A549 (cell line): ENCODE results near the gene APOC1. TPM values are rescaled to one million over a fixed set of nuclear protein-coding genes. Genes with fewer than 3 reads are reported as not detected.
"Not testable (repeated sequence)": the region's sequence is repeated elsewhere in the genome, so short reads cannot be mapped to it uniquely, and the experiment has no call there.

Source experiments
- ATAC-seq, 2 experiments: fragments of 200-7000 bp in 1 of 2; fragments of >200 bp in 1 of 2; cut with Nextera tagmentation in 1 of 2; cut with Tn5 transposase in 1 of 2; 3 replicates each; pipeline versions ENCODE4 v1.8.0 to v1.9.1; 2018 to 2020; ENCODE audit warnings: mild to moderate bottlenecking in 1 of 2, moderate library complexity in 1 of 2
- CTCF ChIA-PET: fragments of 300-600 bp; sonication (Branson Sonifier 250); formaldehyde crosslinking; extraction: SDS; loops from one replicate; lab custom pipeline; 2021; ENCODE audit warnings: antibody characterized with exemption, inconsistent platforms; lab: Yijun Ruan, JAX
- POLR2A ChIA-PET: fragments of 350-600 bp; formaldehyde crosslinking; extraction: SDS; loops from one replicate; lab custom pipeline; 2021; ENCODE audit warnings: antibody characterized with exemption, inconsistent platforms; lab: Yijun Ruan, JAX
- DNase-seq, 2 experiments: peaks; one replicate each; pipeline versions ENCODE4 v3.0.0 to v3.0.0-alpha.2; 2011 to 2016; ENCODE audit warnings: low read depth in 1 of 2, low spot score in 1 of 2
- FAIRE-seq: peaks from 2 replicates; lab custom pipeline; 2011; peaks lifted over from hg19 to GRCh38; lab: Jason Lieb, UNC
- H3K27ac ChIP-seq, 2 experiments: fragments of >200 bp; sonication (Bioruptor Twin); formaldehyde crosslinking; 3 replicates each; pipeline ENCODE4 v1.5.1; 2016 to 2017
- H3K4me1 ChIP-seq: fragments of >200 bp; sonication (Bioruptor Twin); formaldehyde crosslinking; 3 replicates; pipeline ENCODE4 v1.6.1; 2016
- H3K4me2 ChIP-seq: fragments of >200 bp; sonication (Bioruptor Twin); formaldehyde crosslinking; 3 replicates; pipeline ENCODE4 v1.6.1; 2016
- H3K4me3 ChIP-seq: fragments of >200 bp; sonication (Bioruptor Twin); formaldehyde crosslinking; 3 replicates; pipeline ENCODE4 v1.5.1; 2016
- H3K9me3 ChIP-seq: fragments of >200 bp; sonication (Bioruptor Twin); formaldehyde crosslinking; 3 replicates; pipeline ENCODE4 v1.6.1; 2016
- CBX2 ChIP-seq: fragments of 200-600 bp; sonication (generic); IDR thresholded peaks from 2 replicates; pipeline ENCODE4 v1.6.1; 2016; ENCODE audit warnings: low read depth, mild to moderate bottlenecking, borderline replicate concordance
- CHD2 ChIP-seq: fragments of 150-350 bp; IDR thresholded peaks from 2 replicates; pipeline ENCODE4 v1.6.1; 2014; ENCODE audit warnings: low read length; ENCODE audit not compliant: partially characterized antibody
- CTCF ChIP-seq: fragments of >200 bp; sonication (Bioruptor Twin); formaldehyde crosslinking; IDR thresholded peaks from 3 replicates; pipeline ENCODE4 v1.5.1; 2016
- EHF ChIP-seq: fragments of 250-450 bp; sonication (Bioruptor Pico); IDR thresholded peaks from 2 replicates; pipeline ENCODE4 v1.5.0; 2020; ENCODE audit warnings: mild to moderate bottlenecking
- EHMT2 ChIP-seq: fragments of 200-600 bp; sonication (generic); IDR thresholded peaks from 2 replicates; pipeline ENCODE4 v1.6.1; 2016; ENCODE audit warnings: antibody characterized with exemption, low read depth, mild to moderate bottlenecking, moderate library complexity
- FOSB ChIP-seq: fragments of 250-450 bp; sonication (Bioruptor Pico); IDR thresholded peaks from 2 replicates; pipeline ENCODE4 v1.5.0; 2020; ENCODE audit warnings: mild to moderate bottlenecking, moderate library complexity
- HDAC2 ChIP-seq: fragments of 200-600 bp; sonication (generic); IDR thresholded peaks from 2 replicates; pipeline ENCODE4 v1.6.1; 2016
- HEYL ChIP-seq: fragments of 250-450 bp; sonication (Bioruptor Pico); IDR thresholded peaks from 2 replicates; pipeline ENCODE4 v1.8.0; 2021; ENCODE audit warnings: mild to moderate bottlenecking, moderate library complexity
- HOXB5 ChIP-seq: fragments of 250-450 bp; sonication (Bioruptor Pico); IDR thresholded peaks from 2 replicates; pipeline ENCODE4 v1.5.0; 2020; ENCODE audit warnings: mild to moderate bottlenecking, moderate library complexity
- JUN ChIP-seq, 2 experiments: fragments of >200 bp; sonication (Bioruptor Twin); formaldehyde crosslinking; IDR thresholded peaks; 2 replicates in 1 of 2; 3 replicates in 1 of 2; pipeline ENCODE4 v1.6.1; 2016 to 2017
- KDM1A ChIP-seq: fragments of 200-600 bp; sonication (generic); IDR thresholded peaks from 2 replicates; pipeline ENCODE4 v1.6.1; 2016; ENCODE audit warnings: low read depth, mild to moderate bottlenecking
- KDM5A ChIP-seq: fragments of 200-600 bp; sonication (generic); IDR thresholded peaks from 2 replicates; pipeline ENCODE4 v1.6.1; 2016; ENCODE audit warnings: antibody characterized with exemption, mild to moderate bottlenecking
- MAFK ChIP-seq: fragments of 450-650 bp; IDR thresholded peaks from 2 replicates; pipeline ENCODE4 v1.6.1; 2014; ENCODE audit not compliant: partially characterized antibody
- MAX ChIP-seq: IDR thresholded peaks from 2 replicates; pipeline ENCODE4 v1.6.1; 2012
- SMC3 ChIP-seq: fragments of >200 bp; sonication (Bioruptor Twin); formaldehyde crosslinking; IDR thresholded peaks from 3 replicates; pipeline ENCODE4 v1.6.1; 2018; ENCODE audit warnings: inconsistent platforms
- TP53 ChIP-seq: fragments of 250-450 bp; sonication (Bioruptor Pico); IDR thresholded peaks from 2 replicates; pipeline ENCODE4 v1.5.0; 2021; ENCODE audit warnings: mild to moderate bottlenecking, moderate library complexity
- ZSCAN20 ChIP-seq: fragments of 250-450 bp; sonication (Bioruptor Pico); IDR thresholded peaks from 2 replicates; pipeline ENCODE4 v1.8.0; 2022; ENCODE audit warnings: mild to moderate bottlenecking, moderate library complexity
- WGBS: methylation state at CpG from one replicate; pipeline ENCODE4 v1.1.6; 2017; ENCODE audit errors: missing lambda C conversion rate; 5-methylcytosine and 5-hydroxymethylcytosine counted together
- polyA plus RNA-seq, 4 experiments: library from polyadenylated mRNA; depleted of rRNA in 3 of 4; stranded (reverse); fragments of >200 nt; fragmentation: RNase III in 1 of 4; extraction: RNeasy Plus Mini Kit Qiagen cat#74134 plus additional on column Dnase treatment in 1 of 4; gene quantifications; 2 replicates in 3 of 4; 3 replicates in 1 of 4; pipeline ENCODE4 v1.2.3, GENCODE V29; 2011 to 2017
- TF ChIP-seq, protein P1 (sequence below): fragments of 250-450 bp; sonication (Bioruptor Pico); IDR thresholded peaks from 2 replicates; pipeline ENCODE4 v1.5.0; 2020; ENCODE audit warnings: low read depth, mild to moderate bottlenecking, moderate library complexity

Gene APOC1
- polyA plus RNA-seq, 2 of the 4 experiments (the other 2 are of a cell fraction), result 88.7 to 196 TPM

- Histone ChIP-seq H3K27ac (peak overlapping the region; percentile 85 to 92), H3K4me3 (peak overlapping the region; percentile 51)
- WGBS, result 37% methylated on average over 23 of the region's 23 CpGs
- TF ChIP-seq, protein P1, sequence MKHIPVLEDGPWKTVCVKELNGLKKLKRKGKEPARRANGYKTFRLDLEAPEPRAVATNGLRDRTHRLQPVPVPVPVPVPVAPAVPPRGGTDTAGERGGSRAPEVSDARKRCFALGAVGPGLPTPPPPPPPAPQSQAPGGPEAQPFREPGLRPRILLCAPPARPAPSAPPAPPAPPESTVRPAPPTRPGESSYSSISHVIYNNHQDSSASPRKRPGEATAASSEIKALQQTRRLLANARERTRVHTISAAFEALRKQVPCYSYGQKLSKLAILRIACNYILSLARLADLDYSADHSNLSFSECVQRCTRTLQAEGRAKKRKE (CRISPR knock-in tag), result 0 out of 2 replicates have a peak, but pooled peaks have one; percentile 19
- TF ChIP-seq MAFK (peak; percentile 82), HOXB5 (0 out of 2 replicates have a peak, but pooled peaks have one; percentile 33)
- TF ChIP-seq, all 56 proteins: peak for 3; not testable (repeated sequence) for 53
- peak overlapping the region; percentile 91 for H3K4me2 ChIP-seq
- ChIA-PET CTCF (interaction anchor here (1.6 to 18.1 kb wide), 4 partner anchors 10 to 37 kb away, joined by 3 to 303 read pairs (median 32); partner anchors contain the start of gene CLPTM1), POLR2A (interaction anchor here (0.6 kb wide), 1 partner anchor 15 kb away, joined by 3 read pairs; no protein-coding TSS in a partner anchor)
- DNase-seq, result peak in 1 of 2 experiments; percentile 41
- H3K4me1 ChIP-seq, result peaks cover 36% of the 10 kb centered on the region
- FAIRE-seq, ATAC-seq, H3K9me3 ChIP-seq: not testable (repeated sequence)
Observed at GRCh38 chr19:44913512-44914432, 636 bp upstream of the APOC1 start.

DNA sequence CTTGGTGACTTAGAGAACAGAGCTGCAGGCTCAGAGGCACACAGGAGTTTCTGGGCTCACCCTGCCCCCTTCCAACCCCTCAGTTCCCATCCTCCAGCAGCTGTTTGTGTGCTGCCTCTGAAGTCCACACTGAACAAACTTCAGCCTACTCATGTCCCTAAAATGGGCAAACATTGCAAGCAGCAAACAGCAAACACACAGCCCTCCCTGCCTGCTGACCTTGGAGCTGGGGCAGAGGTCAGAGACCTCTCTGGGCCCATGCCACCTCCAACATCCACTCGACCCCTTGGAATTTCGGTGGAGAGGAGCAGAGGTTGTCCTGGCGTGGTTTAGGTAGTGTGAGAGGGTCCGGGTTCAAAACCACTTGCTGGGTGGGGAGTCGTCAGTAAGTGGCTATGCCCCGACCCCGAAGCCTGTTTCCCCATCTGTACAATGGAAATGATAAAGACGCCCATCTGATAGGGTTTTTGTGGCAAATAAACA, 9.9 kb downstream of the APOC1 start:
- peak overlapping the region in 1 of 2 experiments; percentile 44; a peak in 2 of 6 replicates for H3K27ac ChIP-seq
- peak overlapping the region; percentile 34; the same call in 2 of the 3 replicates for H3K4me2 ChIP-seq
- ATAC-seq, result peak; percentile 3 to 8; a peak in 2 of 6 replicates
- CTCF ChIA-PET, result interaction anchor here (0.6 to 3.4 kb wide), 5 partner anchors 12 to 27 kb away, joined by 4 to 22 read pairs (median 4); no protein-coding TSS in a partner anchor
- TF ChIP-seq MAFK (no peak), JUN (IDR thresholded peaks at IDR 0.05) (no peak), ZSCAN20 (CRISPR knock-in tag) (no peak), EHMT2 (no peak), CTCF (no peak), SMC3 (no peak), CHD2 (no peak), KDM5A (no peak), FOSB (no peak), EHF (CRISPR knock-in tag) (no peak), CBX2 (no peak), TP53 (CRISPR knock-in tag) (no peak), MAX (no peak), HEYL (no peak), KDM1A (no peak), HDAC2 (no peak)
- TF ChIP-seq, protein P1 (CRISPR knock-in tag), result no peak
- H3K4me1 ChIP-seq, result peaks cover 15% of the 10 kb centered on the region; the same call in 2 of the 3 replicates
- 58% methylated on average over 8 of the region's 8 CpGs for WGBS
- H3K4me3 ChIP-seq, result no peak overlapping the region
- no peaks in the 10 kb centered on the region for H3K9me3 ChIP-seq
- DNase-seq, result peak in 1 of 2 experiments; percentile 38
- FAIRE-seq, result no peak
- POLR2A ChIA-PET, result interaction anchor here (0.6 to 0.8 kb wide), 3 partner anchors 9 to 314 kb away, joined by 3 to 7 read pairs (median 7); partner anchors contain the start of gene APOE
